DOHH2 (cell line): ENCODE data around the gene MUC6.

Source experiments
- CTCF ChIP-seq: fragments of 200-600 bp; sonication (generic); IDR thresholded peaks from one replicate; pipeline ENCODE4 v1.5.1; 2014; ENCODE audit warnings: antibody characterized with exemption, mild to moderate bottlenecking, low read depth, low read length; ENCODE audit not compliant: poor library complexity, severe bottlenecking
- EZH2phosphoT487 ChIP-seq: fragments of 200-600 bp; sonication (generic); IDR thresholded peaks from 2 replicates; pipeline ENCODE4 v1.6.1; 2017; ENCODE audit warnings: borderline replicate concordance, mild to moderate bottlenecking, antibody characterized with exemption, low read length, moderate library complexity, mixed read lengths

DNA sequence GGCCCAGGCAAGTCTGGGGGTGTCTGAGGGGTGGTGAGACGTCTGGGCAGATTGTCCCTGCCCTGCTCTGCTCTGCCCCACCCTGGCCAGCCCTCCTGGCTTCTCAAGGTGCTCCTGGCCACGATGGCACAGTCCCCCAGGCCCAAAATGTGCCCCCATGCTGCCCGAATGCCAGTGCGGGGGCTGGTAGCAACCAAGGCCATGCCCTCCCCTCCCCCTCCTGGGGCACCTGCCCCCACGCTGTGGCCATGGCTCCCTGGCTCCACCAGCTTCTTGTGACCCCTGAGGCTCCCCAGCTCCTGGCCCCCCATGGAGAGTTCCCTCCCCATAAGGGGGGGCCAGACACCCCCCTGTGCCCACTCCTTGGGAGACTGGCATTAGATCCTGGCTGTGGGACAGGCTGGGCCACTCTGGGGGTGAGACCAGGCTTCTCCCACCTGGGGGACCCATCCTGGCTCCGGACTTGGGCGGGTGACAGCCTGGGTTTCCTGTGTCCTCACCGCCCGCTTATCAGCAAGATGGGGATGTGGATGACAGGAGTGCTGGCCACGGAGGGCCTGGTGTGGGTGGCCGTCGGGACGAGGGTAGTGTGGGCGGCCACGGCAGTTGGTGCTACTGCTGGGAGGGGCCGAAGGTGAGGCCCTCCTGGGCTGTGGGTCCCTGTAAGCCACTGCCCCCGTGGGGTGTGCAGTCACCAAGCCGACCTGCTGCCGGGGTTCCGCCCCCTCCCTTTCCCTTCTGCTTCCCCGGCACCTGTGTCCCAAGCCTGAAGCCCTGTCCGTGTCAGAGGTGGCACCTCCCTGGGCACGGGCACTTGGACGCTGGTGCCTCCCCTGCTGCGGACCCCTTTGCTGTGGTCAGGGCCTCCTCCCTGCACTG is 15.9 kb upstream of the MUC6 start:
- TF ChIP-seq CTCF, result no peak
- no peak for TF ChIP-seq EZH2phosphoT487
